ENCODE data around the gene GPR25.

GPR25 gene

DNA sequence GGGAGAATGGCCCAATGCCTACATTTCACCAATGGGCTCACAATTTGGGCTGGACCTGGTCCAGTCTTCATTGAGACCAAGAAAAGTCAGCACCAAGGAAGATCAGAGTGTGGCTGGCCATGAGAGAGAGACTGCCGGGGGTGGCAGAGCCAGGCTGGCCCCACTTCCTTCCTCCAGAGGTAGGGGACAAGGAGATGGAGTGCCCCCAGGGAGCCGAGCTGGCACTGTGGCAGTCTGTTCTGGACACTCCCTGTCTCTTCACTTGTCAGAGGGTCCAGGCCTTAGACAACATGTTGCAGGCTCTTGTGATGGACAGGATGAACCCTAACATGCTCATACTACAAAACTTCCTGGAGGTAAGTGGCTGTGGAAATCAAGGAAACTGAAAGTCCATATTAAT lies 49.6 kb downstream of the GPR25 start:
- Histone ChIP-seq H3K4me1 (ENCODE audit: insufficient read depth, insufficient read length) (no peaks in the 10 kb centered on the region), H3K4me3 (ENCODE audit: insufficient read length, low read depth) (no peak overlapping the region), H3K36me3 (ENCODE audit: insufficient read depth, insufficient read length, low read length) (no peaks in the 10 kb centered on the region), H3K27me3 (ENCODE audit: insufficient read depth, insufficient read length) (no peaks in the 10 kb centered on the region), H3K9ac (ENCODE audit: insufficient read length, low read depth) (no peak overlapping the region), H3K9me3 (ENCODE audit: insufficient read depth, low read length) (no peaks in the 10 kb centered on the region)
- DNase-seq (ENCODE audit: low read depth, low spot score) = no peak
- TF ChIP-seq ZNF274 (IDR thresholded peaks at IDR 0.05; ENCODE audit: low read depth, low read length) = no peak
- no peak for TF ChIP-seq SUZ12 (IDR thresholded peaks at IDR 0.05; ENCODE audit: extremely low read depth, insufficient read depth, insufficient read length)
- no peak for TF ChIP-seq YY1 (IDR thresholded peaks at IDR 0.05; ENCODE audit: insufficient read depth, insufficient read length)

DNA sequence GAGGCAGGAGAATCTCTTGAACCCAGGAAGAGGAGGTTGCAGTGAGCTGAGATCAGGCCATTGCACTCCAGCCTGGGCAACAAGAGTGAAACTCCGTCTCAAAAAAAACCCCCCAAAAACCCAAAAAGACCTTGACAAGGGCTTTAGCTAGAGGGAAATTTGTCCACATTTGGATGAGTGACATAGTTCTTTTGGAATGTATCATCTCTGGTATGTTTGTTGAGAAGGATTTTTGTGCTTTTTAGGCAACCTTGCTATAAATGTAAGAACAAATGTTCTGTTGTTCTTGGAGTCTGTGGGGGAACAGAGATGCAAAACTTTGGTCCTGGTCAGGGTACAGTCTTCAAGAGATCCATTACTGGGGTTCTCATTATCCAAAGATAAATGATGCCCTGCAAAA lies 50.8 kb downstream of the GPR25 start:
- H3K27me3 ChIP-seq (ENCODE audit: insufficient read depth, insufficient read length) = no peaks in the 10 kb centered on the region
- no peaks in the 10 kb centered on the region for H3K36me3 ChIP-seq (ENCODE audit: insufficient read depth, insufficient read length, low read length)
- H3K9ac ChIP-seq (ENCODE audit: insufficient read length, low read depth) = no peak overlapping the region
- TF ChIP-seq YY1 (IDR thresholded peaks at IDR 0.05; ENCODE audit: insufficient read depth, insufficient read length) (no peak), ZNF274 (IDR thresholded peaks at IDR 0.05; ENCODE audit: low read depth, low read length) (no peak), SUZ12 (IDR thresholded peaks at IDR 0.05; ENCODE audit: extremely low read depth, insufficient read depth, insufficient read length) (no peak)
- no peak overlapping the region for H3K4me3 ChIP-seq (ENCODE audit: insufficient read length, low read depth)
- no peaks in the 10 kb centered on the region for H3K4me1 ChIP-seq (ENCODE audit: insufficient read depth, insufficient read length)
- DNase-seq (ENCODE audit: low read depth, low spot score) = no peak
- H3K9me3 ChIP-seq (ENCODE audit: insufficient read depth, low read length) = no peaks in the 10 kb centered on the region

All from NT2/D1 (cell line).